ENCODE data around the gene SELENOM.
A peak's percentile ranks its signal among the peaks of the same experiment; 100 is the strongest.
"Not testable (repeated sequence)": the region's sequence is repeated elsewhere in the genome, so short reads cannot be mapped to it uniquely, and the experiment has no call there.

SELENOM gene

GRCh38 chr22:31073125-31073524 is 34.2 kb downstream of the SELENOM start:
- DNase-seq, result not testable (repeated sequence)

- not testable (repeated sequence) for DNase-seq
These were observed 37.6 kb downstream of the SELENOM start for GRCh38 chr22:31069691-31070314.

GRCh38 chr22:31068970-31069369 is 38.4 kb downstream of the SELENOM start:
- no peak for DNase-seq

GRCh38 chr22:31064369-31064768 is 43.0 kb downstream of the SELENOM start:
- no peak for DNase-seq

- DNase-seq, result no peak
These were observed 44.7 kb downstream of the SELENOM start for GRCh38 chr22:31062566-31063230.

- not testable (repeated sequence) for DNase-seq
These were observed 47.7 kb downstream of the SELENOM start for GRCh38 chr22:31059663-31060062.

GRCh38 chr22:31056986-31057599 is 50.3 kb downstream of the SELENOM start:
- no peak for DNase-seq

- peak; percentile 88 for DNase-seq
These were observed 51.7 kb downstream of the SELENOM start for GRCh38 chr22:31055635-31056159.

- no peak for DNase-seq
These were observed 52.2 kb downstream of the SELENOM start for GRCh38 chr22:31055117-31055634.
